Fibroblast of lung (primary cell): Measurements from ENCODE around the gene VSIG10L. TPM values are rescaled to one million over a fixed set of nuclear protein-coding genes. Genes with fewer than 3 reads are reported as not detected.

Experiments
- DNase-seq, 2 donors: peaks; one replicate each; pipeline versions ENCODE4 v3.0.0 to v3.0.0-alpha.2; 2010; ENCODE audit warnings: low read depth in 2 of 2
- H2AFZ ChIP-seq: 2 replicates; pipeline ENCODE4 v1.5.1; 2012; ENCODE audit warnings: low read length, control low read depth, inconsistent platforms
- H3K27ac ChIP-seq: 2 replicates; pipeline ENCODE4 v1.5.1; 2011; ENCODE audit warnings: low read length, control low read depth; ENCODE audit not compliant: insufficient read depth
- H3K27me3 ChIP-seq: 2 replicates; pipeline ENCODE4 v1.5.1; 2011; ENCODE audit warnings: mild to moderate bottlenecking, low read length; ENCODE audit not compliant: control insufficient read depth, insufficient read depth
- H3K36me3 ChIP-seq: 2 replicates; pipeline ENCODE4 v1.5.1; 2011; ENCODE audit warnings: low read length; ENCODE audit not compliant: control insufficient read depth, insufficient read depth
- H3K4me1 ChIP-seq: 2 replicates; pipeline ENCODE4 v1.5.1; 2011; ENCODE audit warnings: low read length; ENCODE audit not compliant: control insufficient read depth, insufficient read depth; ENCODE audit errors: extremely low read depth
- H3K4me2 ChIP-seq: 2 replicates; pipeline ENCODE4 v1.5.1; 2011; ENCODE audit warnings: low read length, control low read depth; ENCODE audit not compliant: insufficient read depth; ENCODE audit errors: extremely low read depth
- H3K4me3 ChIP-seq, 4 experiments: fragments of 200-600 bp in 1 of 4; sonication (generic) in 1 of 4; replicated peaks in 1 of 4; 2 replicates each; pipeline ENCODE4 v1.5.1; 2011 to 2016; ENCODE audit warnings: low read length in 4 of 4, low read depth in 3 of 4, mild to moderate bottlenecking in 3 of 4, control low read depth in 2 of 4, inconsistent platforms in 1 of 4, mixed read lengths in 1 of 4; ENCODE audit not compliant: insufficient read depth in 1 of 4; ENCODE audit errors: control extremely low read depth in 1 of 4
- H3K79me2 ChIP-seq: 2 replicates; pipeline ENCODE4 v1.5.1; 2012; ENCODE audit warnings: mild to moderate bottlenecking, low read length, inconsistent platforms; ENCODE audit not compliant: control insufficient read depth, insufficient read depth
- H3K9ac ChIP-seq: 2 replicates; pipeline ENCODE4 v1.5.1; 2011; ENCODE audit warnings: mild to moderate bottlenecking, low read length, control low read depth; ENCODE audit not compliant: insufficient read depth
- H3K9me3 ChIP-seq: 2 replicates; pipeline ENCODE4 v1.5.1; 2012; ENCODE audit warnings: low read depth, low read length; ENCODE audit not compliant: control insufficient read depth, insufficient read depth
- H4K20me1 ChIP-seq: 2 replicates; pipeline ENCODE4 v1.5.1; 2011; ENCODE audit warnings: low read length; ENCODE audit not compliant: control insufficient read depth, insufficient read depth; ENCODE audit errors: extremely low read depth
- EZH2 ChIP-seq: IDR thresholded peaks from 2 replicates; pipeline ENCODE4 v1.5.1; 2012; ENCODE audit warnings: low read length, control low read depth, mild to moderate bottlenecking; ENCODE audit errors: missing control alignments
- polyA plus RNA-seq, 2 donors: library from polyadenylated mRNA; depleted of rRNA in 1 of 2; stranded (reverse) in 1 of 2; unstranded in 1 of 2; fragments of >200 nt; gene quantifications; 2 replicates each; pipeline ENCODE4 v1.2.1, GENCODE V29; 2011 to 2012; ENCODE audit warnings: missing spikeins in 1 of 2
- total RNA-seq: library from RNA; depleted of rRNA; stranded (reverse); fragments of >200 nt; gene quantifications from 2 replicates; pipeline ENCODE4 v1.2.1, GENCODE V29; 2014
- TF ChIP-seq, protein P1 (sequence below), 2 donors: IDR thresholded peaks in 1 of 2; conservative IDR thresholded peaks in 1 of 2; 1 replicate in 1 of 2; 2 replicates in 1 of 2; pipeline ENCODE4 v1.5.1; 2011 to 2012; ENCODE audit warnings: low read length in 2 of 2, control low read depth in 1 of 2, inconsistent platforms in 1 of 2, low read depth in 1 of 2, mild to moderate bottlenecking in 1 of 2

Gene VSIG10L
- total and polyA plus RNA-seq, 2 donors (not counting 1 experiment from before 2014, with no cell fraction given), result 0.33 to 0.66 TPM

DNA sequence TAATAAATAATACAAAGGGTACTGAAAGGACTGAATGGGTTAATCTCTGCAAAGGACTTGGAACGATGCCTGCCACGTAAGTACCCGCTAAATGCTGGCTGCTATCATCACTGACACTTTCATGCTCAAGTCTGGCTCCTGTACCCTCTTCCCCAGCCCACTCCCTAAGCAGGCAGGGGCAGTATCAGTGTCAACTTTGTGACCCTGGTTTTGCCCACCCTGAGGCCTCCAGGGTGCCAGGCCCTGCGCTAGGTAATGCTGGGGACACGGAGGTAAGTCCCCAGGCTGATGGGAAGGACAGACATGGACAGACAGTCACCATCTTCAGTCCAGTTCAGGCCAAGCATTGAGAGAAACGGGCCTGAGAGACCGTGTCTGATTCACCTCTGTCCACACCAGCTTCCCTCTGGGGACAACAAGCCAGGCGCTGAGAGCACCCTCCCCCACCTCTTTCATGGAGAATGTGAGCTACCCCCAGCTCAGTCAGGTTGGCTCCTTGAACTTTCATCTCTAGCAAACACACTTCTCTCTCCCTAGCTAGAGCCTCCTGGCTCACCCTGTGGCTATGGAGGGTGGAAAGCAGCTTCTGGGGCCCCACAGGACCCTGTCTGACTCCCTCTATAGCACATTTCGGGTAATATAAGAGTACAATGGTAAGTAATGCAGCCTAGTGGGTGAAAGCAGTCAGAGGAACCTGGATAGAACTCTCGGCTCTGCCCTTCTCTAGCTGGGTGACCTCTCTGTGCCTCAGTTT is 23.4 kb upstream of the VSIG10L start:
- TF ChIP-seq, protein P1, sequence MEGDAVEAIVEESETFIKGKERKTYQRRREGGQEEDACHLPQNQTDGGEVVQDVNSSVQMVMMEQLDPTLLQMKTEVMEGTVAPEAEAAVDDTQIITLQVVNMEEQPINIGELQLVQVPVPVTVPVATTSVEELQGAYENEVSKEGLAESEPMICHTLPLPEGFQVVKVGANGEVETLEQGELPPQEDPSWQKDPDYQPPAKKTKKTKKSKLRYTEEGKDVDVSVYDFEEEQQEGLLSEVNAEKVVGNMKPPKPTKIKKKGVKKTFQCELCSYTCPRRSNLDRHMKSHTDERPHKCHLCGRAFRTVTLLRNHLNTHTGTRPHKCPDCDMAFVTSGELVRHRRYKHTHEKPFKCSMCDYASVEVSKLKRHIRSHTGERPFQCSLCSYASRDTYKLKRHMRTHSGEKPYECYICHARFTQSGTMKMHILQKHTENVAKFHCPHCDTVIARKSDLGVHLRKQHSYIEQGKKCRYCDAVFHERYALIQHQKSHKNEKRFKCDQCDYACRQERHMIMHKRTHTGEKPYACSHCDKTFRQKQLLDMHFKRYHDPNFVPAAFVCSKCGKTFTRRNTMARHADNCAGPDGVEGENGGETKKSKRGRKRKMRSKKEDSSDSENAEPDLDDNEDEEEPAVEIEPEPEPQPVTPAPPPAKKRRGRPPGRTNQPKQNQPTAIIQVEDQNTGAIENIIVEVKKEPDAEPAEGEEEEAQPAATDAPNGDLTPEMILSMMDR (conservative IDR thresholded peaks at IDR 0.05 in 1 of 2, IDR thresholded peaks at IDR 0.05 in 1 of 2; ENCODE audit: low read depth in 1 of 2, low read length in 2 of 2), result peak; percentile 25
- TF ChIP-seq EZH2, result no peak
- DNase-seq, result peak; percentile 50 to 61
- H3K9me3 ChIP-seq, result no peaks in the 10 kb centered on the region
- H3K27ac ChIP-seq, result peak overlapping the region; percentile 89
- peak overlapping the region; percentile 100 for H3K4me2 ChIP-seq
- H3K9ac ChIP-seq, result peak overlapping the region; percentile 84
- H3K4me3 ChIP-seq, result peak overlapping the region; percentile 90 to 98 (median 95)
- peak overlapping the region; percentile 85 for H2AFZ ChIP-seq
- H3K36me3 ChIP-seq, result no peaks in the 10 kb centered on the region
- H4K20me1 ChIP-seq, result no peaks in the 10 kb centered on the region
- H3K27me3 ChIP-seq, result no peaks in the 10 kb centered on the region
- peaks cover 13% of the 10 kb centered on the region for H3K4me1 ChIP-seq
- peaks cover 4% of the 10 kb centered on the region for H3K79me2 ChIP-seq

DNA sequence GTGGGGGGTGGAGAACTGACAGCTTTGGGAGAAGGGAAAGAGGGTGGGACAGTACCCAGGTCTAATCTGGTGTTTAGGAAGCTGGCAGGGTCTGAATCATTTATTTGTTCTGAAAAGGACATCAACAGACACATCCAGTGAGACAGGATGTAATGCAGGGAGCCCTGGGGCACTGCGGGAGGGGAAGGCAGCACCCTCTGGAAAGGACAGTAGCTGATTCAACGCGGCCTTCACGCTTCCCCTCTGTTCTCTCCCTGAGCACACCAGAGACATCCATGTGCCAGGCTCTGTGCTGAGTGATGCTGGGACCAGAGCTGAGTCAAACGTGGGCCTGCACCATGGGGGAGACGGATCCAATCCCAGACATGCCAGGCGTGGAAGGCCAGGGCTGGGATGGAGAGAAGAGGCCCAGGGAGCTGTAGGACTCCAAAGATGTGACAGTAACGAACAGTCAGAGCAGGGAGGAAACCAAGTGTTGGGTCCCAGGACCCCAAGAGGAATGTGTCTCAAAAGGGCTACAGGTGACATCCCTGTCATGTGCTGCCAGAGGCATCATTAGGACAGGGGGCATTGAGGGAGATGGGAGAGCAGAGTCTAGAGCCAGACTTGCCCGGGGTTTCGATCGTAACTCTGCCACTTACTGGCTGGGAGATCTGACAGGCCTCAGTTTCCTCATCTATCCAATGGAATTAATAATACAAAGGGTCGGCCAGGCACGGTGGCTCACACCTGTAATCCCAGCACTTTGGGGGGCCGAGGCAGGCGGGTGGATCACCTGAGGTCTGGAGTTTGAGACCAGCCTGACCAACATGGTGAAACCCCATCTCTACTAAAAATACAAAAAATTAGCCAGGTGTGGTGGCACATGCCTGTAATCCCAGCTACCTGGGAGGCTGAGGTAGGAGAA is 22.5 kb upstream of the VSIG10L start:
- Histone ChIP-seq H3K36me3 (no peaks in the 10 kb centered on the region), H3K27me3 (no peaks in the 10 kb centered on the region), H3K9me3 (no peaks in the 10 kb centered on the region), H3K4me1 (peaks cover 13% of the 10 kb centered on the region), H3K4me2 (no peak overlapping the region), H3K4me3 (no peak overlapping the region), H3K9ac (no peak overlapping the region), H2AFZ (no peak overlapping the region), H3K79me2 (peaks cover 4% of the 10 kb centered on the region), H3K27ac (no peak overlapping the region), H4K20me1 (no peaks in the 10 kb centered on the region)
- DNase-seq, result no peak
- TF ChIP-seq, protein P1 (conservative IDR thresholded peaks at IDR 0.05 in 1 of 2, IDR thresholded peaks at IDR 0.05 in 1 of 2; ENCODE audit: low read depth in 1 of 2, low read length in 2 of 2), result no peak

DNA sequence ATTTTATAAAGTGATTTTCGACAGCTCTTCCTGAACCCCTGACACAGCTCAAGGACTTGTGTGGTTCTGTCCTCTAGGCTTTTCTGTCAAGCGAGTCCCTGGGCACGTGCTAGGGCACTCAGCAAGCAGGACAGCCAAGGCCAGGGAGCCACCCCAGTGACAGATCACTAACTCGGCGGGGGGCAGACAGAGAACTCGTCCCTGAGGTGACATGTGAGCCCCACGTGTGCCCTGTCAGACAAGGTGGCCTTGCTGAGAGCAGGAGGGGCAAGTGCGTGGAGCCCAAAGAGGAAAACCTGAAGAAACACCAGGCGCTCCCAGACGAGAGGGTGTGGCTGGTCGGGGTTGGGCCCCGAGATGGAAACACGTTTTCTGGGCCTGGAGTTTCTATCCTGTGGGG is 19.3 kb upstream of the VSIG10L start:
- H3K4me2 ChIP-seq, result no peak overlapping the region
- no peak overlapping the region for H3K27ac ChIP-seq
- no peaks in the 10 kb centered on the region for H3K36me3 ChIP-seq
- no peak overlapping the region for H2AFZ ChIP-seq
- H3K9me3 ChIP-seq, result no peaks in the 10 kb centered on the region
- no peaks in the 10 kb centered on the region for H3K27me3 ChIP-seq
- H3K9ac ChIP-seq, result no peak overlapping the region
- TF ChIP-seq, protein P1 (conservative IDR thresholded peaks at IDR 0.05 in 1 of 2, IDR thresholded peaks at IDR 0.05 in 1 of 2; ENCODE audit: low read depth in 1 of 2, low read length in 2 of 2), result no peak
- TF ChIP-seq EZH2, result no peak
- no peaks in the 10 kb centered on the region for H4K20me1 ChIP-seq
- H3K79me2 ChIP-seq, result peaks cover 4% of the 10 kb centered on the region
- no peak for DNase-seq
- H3K4me1 ChIP-seq, result peaks cover 9% of the 10 kb centered on the region
- no peak overlapping the region for H3K4me3 ChIP-seq
